C4-2B (cell line): Measurements from ENCODE around the gene TADA3.

ENCODE experiments used
- H3K27ac ChIP-seq: fragments of 450-650 bp; 2 replicates; pipeline ENCODE4 v1.5.1; 2017
- CTCF ChIP-seq: fragments of 450-650 bp; conservative IDR thresholded peaks from 2 replicates; pipeline ENCODE4 v1.5.1; 2017; ENCODE audit warnings: mild to moderate bottlenecking
- ZFX ChIP-seq: fragments of 450-650 bp; IDR thresholded peaks from 2 replicates; pipeline ENCODE4 v1.6.1; 2017

TADA3 gene

GRCh38 chr3:9787714-9788113, 4.6 kb downstream of the TADA3 start:
- H3K27ac ChIP-seq, result no peak overlapping the region
- no peak for TF ChIP-seq CTCF
- no peak for TF ChIP-seq ZFX

GRCh38 chr3:9786825-9787669, 5.2 kb downstream of the TADA3 start:
- no peak overlapping the region for H3K27ac ChIP-seq
- TF ChIP-seq ZFX (no peak), CTCF (peak; percentile 63; the same call in 1 of the 2 replicates)

GRCh38 chr3:9786209-9786739, 6.0 kb downstream of the TADA3 start:
- H3K27ac ChIP-seq, result no peak overlapping the region
- TF ChIP-seq ZFX, result no peak
- no peak for TF ChIP-seq CTCF

GRCh38 chr3:9785602-9786001, 6.7 kb downstream of the TADA3 start:
- no peak overlapping the region for H3K27ac ChIP-seq
- TF ChIP-seq CTCF (no peak), ZFX (no peak)

- no peak overlapping the region for H3K27ac ChIP-seq
- no peak for TF ChIP-seq ZFX
- no peak for TF ChIP-seq CTCF
These were observed 7.3 kb downstream of the TADA3 start for GRCh38 chr3:9784965-9785364.

- no peak overlapping the region for H3K27ac ChIP-seq
- TF ChIP-seq CTCF, result no peak
- TF ChIP-seq ZFX, result no peak
These were observed 8.3 kb downstream of the TADA3 start for GRCh38 chr3:9783954-9784353.

GRCh38 chr3:9782770-9783169, 9.5 kb downstream of the TADA3 start:
- H3K27ac ChIP-seq, result no peak overlapping the region
- TF ChIP-seq ZFX (no peak), CTCF (peak; percentile 36; the same call in 1 of the 2 replicates)
